ENCODE measurements around the gene APBA1.

Gene APBA1

GRCh38 chr9:69620731-69621130, 51.4 kb downstream of the APBA1 start:
- FAIRE-seq (no peak), DNase-seq (ENCODE audit: insufficient read length, low spot score) (no peak)
- TF ChIP-seq SPI1 (IDR thresholded peaks at IDR 0.05; ENCODE audit: low read depth, low read length): no peak
- TF ChIP-seq PAX5 (IDR thresholded peaks at IDR 0.05; ENCODE audit: insufficient read depth, low read length, severe bottlenecking): no peak
- no peak for TF ChIP-seq POU2F2 (IDR thresholded peaks at IDR 0.05; ENCODE audit: low read depth, low read length)
- TF ChIP-seq TAF1 (IDR thresholded peaks at IDR 0.05; ENCODE audit: low read depth, low read length): no peak

- TF ChIP-seq PAX5 (IDR thresholded peaks at IDR 0.05; ENCODE audit: insufficient read depth, low read length, severe bottlenecking): no peak
- no peak for TF ChIP-seq POLR2AphosphoS5 (IDR thresholded peaks at IDR 0.05; ENCODE audit: low read depth, low read length)
- no peak for TF ChIP-seq POLR2A (IDR thresholded peaks at IDR 0.05; ENCODE audit: low read depth, low read length)
- TF ChIP-seq SPI1 (IDR thresholded peaks at IDR 0.05; ENCODE audit: low read depth, low read length): no peak
- no peak for TF ChIP-seq TAF1 (IDR thresholded peaks at IDR 0.05; ENCODE audit: low read depth, low read length)
- no peak for TF ChIP-seq POU2F2 (IDR thresholded peaks at IDR 0.05; ENCODE audit: low read depth, low read length)
- no peak for DNase-seq (ENCODE audit: insufficient read length, low spot score)
- FAIRE-seq: no peak
These were observed 52.9 kb downstream of the APBA1 start for GRCh38 chr9:69619233-69619632.

GRCh38 chr9:69617006-69617405, 55.2 kb downstream of the APBA1 start:
- FAIRE-seq (no peak), DNase-seq (ENCODE audit: insufficient read length, low spot score) (no peak)
- TF ChIP-seq POU2F2 (IDR thresholded peaks at IDR 0.05; ENCODE audit: low read depth, low read length) (no peak), TAF1 (IDR thresholded peaks at IDR 0.05; ENCODE audit: low read depth, low read length) (no peak), POLR2A (IDR thresholded peaks at IDR 0.05; ENCODE audit: low read depth, low read length) (no peak), PAX5 (IDR thresholded peaks at IDR 0.05; ENCODE audit: insufficient read depth, low read length, severe bottlenecking) (no peak), POLR2AphosphoS5 (IDR thresholded peaks at IDR 0.05; ENCODE audit: low read depth, low read length) (no peak)

GRCh38 chr9:69615880-69616279, 56.3 kb downstream of the APBA1 start:
- no peak for FAIRE-seq
- no peak for DNase-seq (ENCODE audit: insufficient read length, low spot score)
- TF ChIP-seq SPI1 (IDR thresholded peaks at IDR 0.05; ENCODE audit: low read depth, low read length) (no peak), PAX5 (IDR thresholded peaks at IDR 0.05; ENCODE audit: insufficient read depth, low read length, severe bottlenecking) (no peak), POLR2AphosphoS5 (IDR thresholded peaks at IDR 0.05; ENCODE audit: low read depth, low read length) (no peak), TAF1 (IDR thresholded peaks at IDR 0.05; ENCODE audit: low read depth, low read length) (no peak), POLR2A (IDR thresholded peaks at IDR 0.05; ENCODE audit: low read depth, low read length) (no peak), POU2F2 (IDR thresholded peaks at IDR 0.05; ENCODE audit: low read depth, low read length) (no peak)

GRCh38 chr9:69611221-69611620, 61.0 kb downstream of the APBA1 start:
- no peak for TF ChIP-seq SPI1 (IDR thresholded peaks at IDR 0.05; ENCODE audit: low read depth, low read length)
- TF ChIP-seq POLR2A (IDR thresholded peaks at IDR 0.05; ENCODE audit: low read depth, low read length): no peak
- no peak for TF ChIP-seq POU2F2 (IDR thresholded peaks at IDR 0.05; ENCODE audit: low read depth, low read length)
- TF ChIP-seq PAX5 (IDR thresholded peaks at IDR 0.05; ENCODE audit: insufficient read depth, low read length, severe bottlenecking): no peak
- no peak for TF ChIP-seq POLR2AphosphoS5 (IDR thresholded peaks at IDR 0.05; ENCODE audit: low read depth, low read length)
- TF ChIP-seq TAF1 (IDR thresholded peaks at IDR 0.05; ENCODE audit: low read depth, low read length): no peak
- no peak for FAIRE-seq

GRCh38 chr9:69609156-69609555, 63.0 kb downstream of the APBA1 start:
- FAIRE-seq (no peak), DNase-seq (ENCODE audit: insufficient read length, low spot score) (no peak)
- TF ChIP-seq TAF1 (IDR thresholded peaks at IDR 0.05; ENCODE audit: low read depth, low read length): no peak
- no peak for TF ChIP-seq POLR2AphosphoS5 (IDR thresholded peaks at IDR 0.05; ENCODE audit: low read depth, low read length)
- no peak for TF ChIP-seq POU2F2 (IDR thresholded peaks at IDR 0.05; ENCODE audit: low read depth, low read length)
- no peak for TF ChIP-seq POLR2A (IDR thresholded peaks at IDR 0.05; ENCODE audit: low read depth, low read length)
- TF ChIP-seq PAX5 (IDR thresholded peaks at IDR 0.05; ENCODE audit: insufficient read depth, low read length, severe bottlenecking): no peak
- no peak for TF ChIP-seq SPI1 (IDR thresholded peaks at IDR 0.05; ENCODE audit: low read depth, low read length)

More at GRCh38 chr9:69611221-69611620, 61.0 kb downstream of the APBA1 start:
- DNase-seq (ENCODE audit: insufficient read length, low spot score): no peak

- FAIRE-seq (no peak), DNase-seq (ENCODE audit: insufficient read length, low spot score) (no peak)
- TF ChIP-seq POU2F2 (IDR thresholded peaks at IDR 0.05; ENCODE audit: low read depth, low read length) (no peak), TAF1 (IDR thresholded peaks at IDR 0.05; ENCODE audit: low read depth, low read length) (no peak), PAX5 (IDR thresholded peaks at IDR 0.05; ENCODE audit: insufficient read depth, low read length, severe bottlenecking) (no peak), POLR2A (IDR thresholded peaks at IDR 0.05; ENCODE audit: low read depth, low read length) (no peak), POLR2AphosphoS5 (IDR thresholded peaks at IDR 0.05; ENCODE audit: low read depth, low read length) (no peak), SPI1 (IDR thresholded peaks at IDR 0.05; ENCODE audit: low read depth, low read length) (no peak)
These were observed 66.1 kb downstream of the APBA1 start for GRCh38 chr9:69606089-69606488.

GRCh38 chr9:69605406-69605805, 66.8 kb downstream of the APBA1 start:
- FAIRE-seq (no peak), DNase-seq (ENCODE audit: insufficient read length, low spot score) (no peak)
- no peak for TF ChIP-seq TAF1 (IDR thresholded peaks at IDR 0.05; ENCODE audit: low read depth, low read length)
- TF ChIP-seq POLR2A (IDR thresholded peaks at IDR 0.05; ENCODE audit: low read depth, low read length): no peak
- no peak for TF ChIP-seq PAX5 (IDR thresholded peaks at IDR 0.05; ENCODE audit: insufficient read depth, low read length, severe bottlenecking)
- TF ChIP-seq POU2F2 (IDR thresholded peaks at IDR 0.05; ENCODE audit: low read depth, low read length): no peak
- TF ChIP-seq POLR2AphosphoS5 (IDR thresholded peaks at IDR 0.05; ENCODE audit: low read depth, low read length): no peak
- no peak for TF ChIP-seq SPI1 (IDR thresholded peaks at IDR 0.05; ENCODE audit: low read depth, low read length)

GRCh38 chr9:69604568-69605219, 67.5 kb downstream of the APBA1 start:
- TF ChIP-seq SPI1 (IDR thresholded peaks at IDR 0.05; ENCODE audit: low read depth, low read length): no peak
- TF ChIP-seq POLR2A (IDR thresholded peaks at IDR 0.05; ENCODE audit: low read depth, low read length): no peak
- TF ChIP-seq POU2F2 (IDR thresholded peaks at IDR 0.05; ENCODE audit: low read depth, low read length): no peak
- TF ChIP-seq POLR2AphosphoS5 (IDR thresholded peaks at IDR 0.05; ENCODE audit: low read depth, low read length): no peak
- FAIRE-seq (no peak), DNase-seq (ENCODE audit: insufficient read length, low spot score) (no peak)

- FAIRE-seq: no peak
- no peak for TF ChIP-seq TAF1 (IDR thresholded peaks at IDR 0.05; ENCODE audit: low read depth, low read length)
- TF ChIP-seq PAX5 (IDR thresholded peaks at IDR 0.05; ENCODE audit: insufficient read depth, low read length, severe bottlenecking): no peak
- no peak for TF ChIP-seq SPI1 (IDR thresholded peaks at IDR 0.05; ENCODE audit: low read depth, low read length)
- TF ChIP-seq POU2F2 (IDR thresholded peaks at IDR 0.05; ENCODE audit: low read depth, low read length): no peak
- no peak for TF ChIP-seq POLR2A (IDR thresholded peaks at IDR 0.05; ENCODE audit: low read depth, low read length)
- no peak for DNase-seq (ENCODE audit: insufficient read length, low spot score)
These were observed 68.5 kb downstream of the APBA1 start for GRCh38 chr9:69603656-69604055.
